SK-N-SH (cell line): ENCODE data around the gene RAPGEF1. TPM values are rescaled to one million over a fixed set of nuclear protein-coding genes. Genes with fewer than 3 reads are reported as not detected.

Experiments
- CTCF ChIA-PET: fragments of 300-600, 350-600 bp; formaldehyde crosslinking; extraction: SDS; loops from one replicate; lab custom pipeline; 2021; lab: Yijun Ruan, JAX
- POLR2A ChIA-PET: fragments of 350-600 bp; sonication (Branson Sonifier 250); formaldehyde crosslinking; extraction: SDS; loops from one replicate; lab custom pipeline; 2020; ENCODE audit warnings: antibody characterized with exemption, inconsistent platforms; lab: Yijun Ruan, JAX
- DNase-seq: peaks from one replicate; pipeline ENCODE4 v3.0.0; 2012
- H2AFZ ChIP-seq: fragments of 200-600 bp; sonication (generic); 2 replicates; pipeline ENCODE4 v1.8.1; 2016; ENCODE audit warnings: antibody characterized with exemption, mild to moderate bottlenecking, low read depth
- H3F3A ChIP-seq: fragments of 200-600 bp; sonication (generic); replicated peaks from 2 replicates; pipeline ENCODE3; 2016; ENCODE audit warnings: antibody characterized with exemption, mild to moderate bottlenecking; ENCODE audit not compliant: insufficient read depth
- H3K27ac ChIP-seq, 2 experiments: fragments of 200-500 bp in 1 of 2; fragments of 200-600 bp in 1 of 2; sonication (Bioruptor generic) in 1 of 2; sonication (generic), shearing (Covaris generic) in 1 of 2; 2 replicates each; pipeline versions ENCODE4 v1.5.1 to v1.6.1; 2014 to 2016; ENCODE audit warnings: low read depth in 2 of 2, inconsistent platforms in 1 of 2, low read length in 1 of 2, mild to moderate bottlenecking in 1 of 2, mixed read lengths in 1 of 2
- H3K27me3 ChIP-seq: fragments of 200-600 bp; sonication (generic), shearing (Covaris generic); 2 replicates; pipeline ENCODE4 v1.6.1; 2016; ENCODE audit warnings: mixed run types; ENCODE audit not compliant: insufficient read depth
- H3K36me3 ChIP-seq, 2 experiments: fragments of 200-500 bp in 1 of 2; fragments of 200-600 bp in 1 of 2; sonication (Bioruptor generic) in 1 of 2; sonication (generic) in 1 of 2; replicated peaks in 1 of 2; 2 replicates each; pipeline versions ENCODE3 to v1.5.1; 2014 to 2016; ENCODE audit warnings: low read length in 1 of 2, mild to moderate bottlenecking in 1 of 2; ENCODE audit not compliant: insufficient read depth in 2 of 2, control insufficient read depth in 1 of 2
- H3K4me1 ChIP-seq, 2 experiments: fragments of 200-500 bp in 1 of 2; fragments of 200-600 bp in 1 of 2; sonication (Bioruptor generic) in 1 of 2; sonication (generic), shearing (Covaris generic) in 1 of 2; 2 replicates each; pipeline versions ENCODE4 v1.5.1 to v1.6.1; 2014 to 2016; ENCODE audit warnings: low read depth in 1 of 2, low read length in 1 of 2, mixed run types in 1 of 2; ENCODE audit not compliant: insufficient read depth in 2 of 2, control insufficient read depth in 1 of 2
- H3K4me2 ChIP-seq: fragments of 200-600 bp; sonication (generic), shearing (Covaris generic); 2 replicates; pipeline ENCODE4 v1.6.1; 2017; ENCODE audit warnings: mixed run types
- H3K4me3 ChIP-seq, 2 experiments: fragments of 200-500 bp in 1 of 2; fragments of 200-600 bp in 1 of 2; sonication (Bioruptor generic) in 1 of 2; sonication (generic), shearing (Covaris generic) in 1 of 2; 2 replicates each; pipeline versions ENCODE4 v1.5.1 to v1.8.1; 2014 to 2016; ENCODE audit warnings: low read depth in 2 of 2, inconsistent platforms in 1 of 2, low read length in 1 of 2, mild to moderate bottlenecking in 1 of 2, mixed read lengths in 1 of 2, moderate library complexity in 1 of 2
- H3K79me2 ChIP-seq: fragments of 200-600 bp; sonication (generic); 2 replicates; pipeline ENCODE4 v1.8.1; 2017; ENCODE audit warnings: mild to moderate bottlenecking; ENCODE audit not compliant: insufficient read depth
- H3K9ac ChIP-seq: fragments of 200-600 bp; sonication (generic); 2 replicates; pipeline ENCODE4 v1.6.1; 2017; ENCODE audit warnings: mixed run types
- H3K9me2 ChIP-seq: fragments of 200-600 bp; sonication (generic); 2 replicates; pipeline ENCODE4 v1.6.1; 2017; ENCODE audit warnings: mixed run types
- H3K9me3 ChIP-seq: fragments of 200-600 bp; sonication (generic); 2 replicates; pipeline ENCODE4 v1.6.1; 2017; ENCODE audit warnings: mixed run types, mild to moderate bottlenecking, moderate library complexity
- H4K20me1 ChIP-seq: fragments of 200-600 bp; sonication (generic); 2 replicates; pipeline ENCODE4 v1.6.1; 2017; ENCODE audit warnings: mild to moderate bottlenecking, mixed run types; ENCODE audit not compliant: insufficient read depth
- EZH2phosphoT487 ChIP-seq: fragments of 200-600 bp; sonication (generic); IDR thresholded peaks from 2 replicates; pipeline ENCODE4 v1.6.1; 2017; ENCODE audit warnings: low read depth, mixed run types, mild to moderate bottlenecking, antibody characterized with exemption, moderate library complexity, borderline replicate concordance
- FOXJ3 ChIP-seq: sonication (generic); formaldehyde crosslinking; IDR thresholded peaks from 2 replicates; pipeline ENCODE4 v1.5.1; 2020; ENCODE audit warnings: mild to moderate bottlenecking, missing genetic modification reagents
- GATA2 ChIP-seq: sonication (generic); formaldehyde crosslinking; IDR thresholded peaks from 2 replicates; pipeline ENCODE4 v1.5.0; 2020; ENCODE audit warnings: mild to moderate bottlenecking, missing genetic modification reagents
- MXI1 ChIP-seq: IDR thresholded peaks from 2 replicates; pipeline ENCODE4 v1.6.1; 2012; ENCODE audit warnings: mild to moderate bottlenecking, low read depth, low read length, improper control_type of control experiment
- POLR2AphosphoS5 ChIP-seq: IDR thresholded peaks from 2 replicates; pipeline ENCODE4 v1.6.1; 2012; ENCODE audit warnings: low read depth, low read length
- RFX5 ChIP-seq: IDR thresholded peaks from 2 replicates; pipeline ENCODE4 v1.6.1; 2012; ENCODE audit warnings: mild to moderate bottlenecking, improper control_type of control experiment, low read length
- RXRA ChIP-seq: IDR thresholded peaks from 2 replicates; pipeline ENCODE4 v1.4.0; 2012; ENCODE audit warnings: low read depth, mild to moderate bottlenecking, borderline replicate concordance
- SMC3 ChIP-seq: IDR thresholded peaks from 2 replicates; pipeline ENCODE4 v1.6.1; 2012; ENCODE audit warnings: low read depth, low read length, improper control_type of control experiment
- TEAD4 ChIP-seq: IDR thresholded peaks from 2 replicates; pipeline ENCODE4 v1.4.0; 2012; ENCODE audit warnings: mild to moderate bottlenecking, borderline replicate concordance; ENCODE audit not compliant: insufficient read depth
- YY1 ChIP-seq: IDR thresholded peaks from 2 replicates; pipeline ENCODE4 v1.4.0; 2012; ENCODE audit warnings: low read depth, mild to moderate bottlenecking
- WGBS: methylation state at CpG from one replicate; pipeline ENCODE4 v1.1.6; 2017; ENCODE audit warnings: low lambda C conversion rate; 5-methylcytosine and 5-hydroxymethylcytosine counted together
- polyA plus RNA-seq, 3 experiments: library from polyadenylated mRNA; depleted of rRNA; stranded (reverse); fragments of >200 nt; gene quantifications; 2 replicates each; pipeline ENCODE4 v1.2.3, GENCODE V29; 2012
- TF ChIP-seq, protein P1 (sequence below): fragments of 200-600 bp; sonication (generic); IDR thresholded peaks from 2 replicates; pipeline ENCODE4 v1.6.1; 2017; ENCODE audit warnings: antibody characterized with exemption, mild to moderate bottlenecking, moderate library complexity
- TF ChIP-seq, protein P2 (sequence below): fragments of 150-350 bp; IDR thresholded peaks from 2 replicates; pipeline ENCODE4 v1.6.1; 2016; ENCODE audit warnings: mild to moderate bottlenecking, low read depth, low read length

Gene RAPGEF1
- polyA plus RNA-seq, 1 of the 3 experiments (the other 2 are of a cell fraction) = 26.2 TPM

GRCh38 chr9:131584858-131585257 lies 155.0 kb downstream of the RAPGEF1 start (continued):
- no peak for TF ChIP-seq YY1

DNA sequence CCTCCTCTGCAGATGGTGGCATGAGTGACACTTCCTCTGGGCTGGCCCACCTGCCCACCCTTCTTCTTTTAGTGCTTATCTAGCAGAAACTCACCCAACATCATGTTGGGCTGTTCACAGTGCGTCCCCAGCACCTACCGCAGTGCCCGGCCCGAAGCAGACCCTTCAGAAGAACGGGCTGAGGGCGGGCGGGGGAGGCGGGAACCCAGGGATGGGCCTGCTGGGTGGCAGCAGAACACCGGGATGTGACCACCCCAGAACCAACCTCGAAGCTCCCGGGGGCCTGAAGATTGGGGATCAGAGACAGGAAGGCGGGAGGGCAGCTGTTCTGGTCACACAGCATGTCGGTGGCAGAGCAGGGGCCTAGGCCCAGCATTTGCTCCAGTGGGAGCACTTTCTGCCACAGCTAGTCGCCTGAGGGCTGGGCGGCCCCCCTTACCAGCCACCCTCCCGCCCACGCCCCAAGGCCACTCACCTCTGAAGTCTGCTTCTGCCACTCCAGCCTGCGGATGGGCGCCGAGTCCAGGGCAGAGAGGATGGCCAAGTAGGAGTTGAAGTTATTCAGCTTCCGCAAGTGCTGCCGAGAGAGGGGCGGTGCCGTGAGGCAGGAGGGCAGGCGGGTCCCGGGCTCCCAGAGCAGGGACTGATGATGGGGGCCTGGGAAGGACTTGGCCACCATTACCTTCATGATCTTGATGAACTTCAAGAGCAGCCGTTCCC lies 155.9 kb downstream of the RAPGEF1 start:
- Histone ChIP-seq H3K36me3 (peaks cover 5 to 42% of the 10 kb centered on the region in 2 experiments), H3K9ac (no peak overlapping the region), H3K4me1 (peaks cover 0 to under 1% of the 10 kb centered on the region in 2 experiments; a peak in 1 of 4 replicates), H3K27ac (no peak overlapping the region), H2AFZ (no peak overlapping the region), H3K27me3 (no peaks in the 10 kb centered on the region), H3K4me3 (no peak overlapping the region), H3F3A (no peaks in the 10 kb centered on the region), H3K9me3 (no peaks in the 10 kb centered on the region), H3K4me2 (no peak overlapping the region), H3K9me2 (no peaks in the 10 kb centered on the region), H3K79me2 (no peaks in the 10 kb centered on the region), H4K20me1 (no peaks in the 10 kb centered on the region)
- DNase-seq = no peak
- WGBS = 98% methylated on average over 16 of the region's 27 CpGs
- TF ChIP-seq SMC3 (no peak), POLR2AphosphoS5 (no peak)
- ChIA-PET POLR2A (no interaction called here), CTCF (interaction anchor here (0.8 to 2.2 kb wide), 2 partner anchors 155 to 156 kb away, joined by 3 to 6 read pairs; no protein-coding TSS in a partner anchor)

DNA sequence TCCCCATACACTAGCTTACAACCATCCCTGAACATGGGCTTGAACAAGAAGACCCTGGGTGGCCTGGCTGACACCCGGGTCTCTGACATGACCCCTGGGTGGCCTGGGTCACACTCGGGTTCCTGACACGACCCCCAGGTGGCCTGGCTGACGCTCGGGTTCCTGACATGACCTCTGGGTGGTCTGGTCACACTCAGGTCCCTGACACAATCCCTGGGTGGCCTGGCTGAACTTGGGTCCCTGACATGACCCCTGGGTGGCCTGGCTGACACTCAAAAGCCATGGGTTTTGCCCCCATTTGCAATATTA lies 156.6 kb downstream of the RAPGEF1 start:
- Histone ChIP-seq H3K79me2 (no peaks in the 10 kb centered on the region), H3F3A (no peaks in the 10 kb centered on the region), H4K20me1 (no peaks in the 10 kb centered on the region), H3K36me3 (peaks cover 5 to 43% of the 10 kb centered on the region in 2 experiments), H3K9me2 (no peaks in the 10 kb centered on the region), H3K4me1 (peaks cover 0 to 4% of the 10 kb centered on the region in 2 experiments; a peak in 1 of 4 replicates), H3K9me3 (no peaks in the 10 kb centered on the region), H3K27me3 (no peaks in the 10 kb centered on the region), H3K4me3 (no peak overlapping the region), H3K4me2 (no peak overlapping the region)
- no peak for DNase-seq
- no peak for TF ChIP-seq SMC3
- no peak for TF ChIP-seq YY1
- TF ChIP-seq TEAD4 = no peak
- TF ChIP-seq MXI1 = no peak
- no peak for TF ChIP-seq GATA2 (CRISPR knock-in tag)
- TF ChIP-seq, protein P1, sequence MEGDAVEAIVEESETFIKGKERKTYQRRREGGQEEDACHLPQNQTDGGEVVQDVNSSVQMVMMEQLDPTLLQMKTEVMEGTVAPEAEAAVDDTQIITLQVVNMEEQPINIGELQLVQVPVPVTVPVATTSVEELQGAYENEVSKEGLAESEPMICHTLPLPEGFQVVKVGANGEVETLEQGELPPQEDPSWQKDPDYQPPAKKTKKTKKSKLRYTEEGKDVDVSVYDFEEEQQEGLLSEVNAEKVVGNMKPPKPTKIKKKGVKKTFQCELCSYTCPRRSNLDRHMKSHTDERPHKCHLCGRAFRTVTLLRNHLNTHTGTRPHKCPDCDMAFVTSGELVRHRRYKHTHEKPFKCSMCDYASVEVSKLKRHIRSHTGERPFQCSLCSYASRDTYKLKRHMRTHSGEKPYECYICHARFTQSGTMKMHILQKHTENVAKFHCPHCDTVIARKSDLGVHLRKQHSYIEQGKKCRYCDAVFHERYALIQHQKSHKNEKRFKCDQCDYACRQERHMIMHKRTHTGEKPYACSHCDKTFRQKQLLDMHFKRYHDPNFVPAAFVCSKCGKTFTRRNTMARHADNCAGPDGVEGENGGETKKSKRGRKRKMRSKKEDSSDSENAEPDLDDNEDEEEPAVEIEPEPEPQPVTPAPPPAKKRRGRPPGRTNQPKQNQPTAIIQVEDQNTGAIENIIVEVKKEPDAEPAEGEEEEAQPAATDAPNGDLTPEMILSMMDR = no peak
- no peak for TF ChIP-seq RFX5
- TF ChIP-seq RXRA = no peak
- no peak for TF ChIP-seq EZH2phosphoT487
- no peak for TF ChIP-seq FOXJ3 (CRISPR knock-in tag)
- TF ChIP-seq, protein P2, sequence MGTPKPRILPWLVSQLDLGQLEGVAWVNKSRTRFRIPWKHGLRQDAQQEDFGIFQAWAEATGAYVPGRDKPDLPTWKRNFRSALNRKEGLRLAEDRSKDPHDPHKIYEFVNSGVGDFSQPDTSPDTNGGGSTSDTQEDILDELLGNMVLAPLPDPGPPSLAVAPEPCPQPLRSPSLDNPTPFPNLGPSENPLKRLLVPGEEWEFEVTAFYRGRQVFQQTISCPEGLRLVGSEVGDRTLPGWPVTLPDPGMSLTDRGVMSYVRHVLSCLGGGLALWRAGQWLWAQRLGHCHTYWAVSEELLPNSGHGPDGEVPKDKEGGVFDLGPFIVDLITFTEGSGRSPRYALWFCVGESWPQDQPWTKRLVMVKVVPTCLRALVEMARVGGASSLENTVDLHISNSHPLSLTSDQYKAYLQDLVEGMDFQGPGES = no peak
- TF ChIP-seq, all 33 proteins: peak for 0
- Histone ChIP-seq H3K9ac (no peak overlapping the region), H2AFZ (no peak overlapping the region), H3K27ac (no peak overlapping the region)
- 40% methylated on average over 1 of the region's 5 CpGs for WGBS
- ChIA-PET CTCF (no interaction called here), POLR2A (no interaction called here)
